HG03175 (cell line): ENCODE measurements around the gene GSTK1.
"Not testable (repeated sequence)": the region's sequence is repeated elsewhere in the genome, so short reads cannot be mapped to it uniquely, and the experiment has no call there.

ENCODE experiments used
- ATAC-seq: cut with Tn5 transposase; IDR thresholded peaks from one replicate; pipeline ENCODE4 v1.9.1; 2021; ENCODE audit warnings: mild to moderate bottlenecking, moderate library complexity; ENCODE audit not compliant: unreplicated experiment

Gene GSTK1

DNA sequence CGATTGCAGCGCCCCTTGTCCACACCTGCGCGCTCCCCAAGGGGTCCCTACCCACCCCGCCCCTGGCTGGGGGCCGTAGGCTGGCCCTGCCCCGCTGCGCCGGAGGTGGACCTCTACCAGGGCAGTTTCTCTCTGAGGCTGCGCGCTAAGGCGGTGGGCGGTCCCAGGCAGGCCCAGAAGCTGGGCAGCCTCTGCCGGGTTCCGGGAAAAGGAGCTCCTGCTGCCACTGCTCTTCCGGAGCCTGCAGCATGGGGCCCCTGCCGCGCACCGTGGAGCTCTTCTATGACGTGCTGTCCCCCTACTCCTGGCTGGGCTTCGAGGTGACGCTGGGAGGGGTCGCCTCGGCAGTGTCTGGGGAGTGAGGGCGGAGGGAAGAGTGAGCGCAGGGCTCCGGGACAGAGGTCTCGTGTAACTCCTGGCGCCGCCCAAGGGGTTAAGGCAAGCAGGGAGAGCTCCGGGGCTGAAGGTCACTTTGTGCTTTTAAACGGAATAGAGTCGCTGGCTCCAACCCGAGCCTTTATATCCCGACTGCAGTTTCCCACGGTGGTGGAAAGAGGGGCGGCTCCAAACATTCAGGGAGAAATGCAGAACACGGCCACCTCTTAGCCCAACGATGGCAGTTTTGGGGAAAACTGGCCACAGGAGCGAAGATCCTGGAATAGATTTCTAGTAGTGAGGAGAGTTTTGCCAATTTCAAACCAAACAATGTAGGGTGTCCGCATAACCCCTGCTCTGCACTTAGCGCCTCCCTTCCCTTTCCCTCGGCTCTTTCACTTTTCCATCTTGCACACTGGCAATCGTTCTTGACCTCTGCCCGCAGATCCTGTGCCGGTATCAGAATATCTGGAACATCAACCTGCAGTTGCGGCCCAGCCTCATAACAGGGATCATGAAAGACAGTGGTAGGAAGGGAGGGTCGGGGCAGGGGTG lies at the start of gene GSTK1:
TSS of gene GSTK1 (plus strand) at position 176 of the 930 bp plus-strand sequence. CDS start at position 249, 73 bp downstream.
- ATAC-seq: peak; percentile 93

DNA sequence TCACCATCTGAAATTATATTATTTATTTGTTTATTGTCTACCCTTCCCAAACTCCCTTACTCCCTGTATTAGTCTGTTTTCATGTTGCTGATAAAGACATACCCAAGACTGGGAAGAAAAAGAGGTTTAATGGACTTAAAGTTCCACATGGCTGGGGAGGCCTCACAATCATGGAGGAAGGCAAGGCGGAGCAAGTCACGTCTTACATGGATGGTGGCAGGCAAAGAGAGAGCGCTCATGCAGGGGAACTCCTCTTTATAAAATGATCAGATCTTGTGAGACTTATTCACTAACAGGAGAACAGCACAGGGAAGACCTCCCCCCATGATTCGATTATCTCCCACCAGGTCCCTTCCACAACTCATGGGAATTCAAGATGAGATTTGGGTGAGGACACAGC lies 49.8 kb upstream of the GSTK1 start:
- not testable (repeated sequence) for ATAC-seq

DNA sequence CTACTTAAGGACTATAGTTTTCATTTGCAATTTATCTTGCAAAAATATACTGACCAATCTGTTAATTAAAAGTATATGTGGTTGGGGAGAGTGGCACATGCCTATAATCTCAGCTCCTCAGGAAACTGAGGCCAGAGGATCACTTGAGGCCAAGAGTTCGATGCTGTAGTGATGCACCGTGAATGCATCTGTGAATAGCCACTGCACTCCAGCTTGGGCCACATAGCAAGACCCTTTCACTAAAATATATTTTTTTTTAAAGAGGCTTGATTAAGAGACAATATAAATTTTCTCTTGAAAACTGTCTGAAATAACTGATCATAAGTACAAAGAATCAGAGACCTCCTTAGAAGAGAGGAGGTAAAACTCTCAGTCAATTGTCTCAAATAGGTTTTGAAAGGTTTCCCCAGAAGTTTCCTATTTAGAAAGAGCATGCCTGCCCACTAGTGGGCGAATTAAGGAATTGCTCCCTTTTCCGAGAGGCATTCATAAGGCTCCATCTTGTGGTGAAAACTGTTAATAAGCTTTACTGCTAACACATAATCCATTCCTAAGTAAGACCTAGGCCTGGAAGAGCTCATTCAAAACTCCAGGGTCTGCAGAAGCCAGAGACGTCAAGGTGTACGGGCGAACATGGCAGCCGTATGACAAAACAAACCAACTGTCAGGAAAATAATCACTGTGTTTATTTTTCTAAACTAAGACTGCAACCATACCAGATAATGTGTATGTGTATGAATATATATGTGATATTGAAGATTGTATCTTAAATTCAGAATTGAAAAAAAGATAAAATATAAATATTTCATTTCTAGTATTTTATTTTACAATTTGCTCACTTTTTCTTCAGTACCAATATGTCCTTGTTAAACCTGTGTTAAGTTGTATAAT lies 48.2 kb upstream of the GSTK1 start:
- ATAC-seq: peak; percentile 87

DNA sequence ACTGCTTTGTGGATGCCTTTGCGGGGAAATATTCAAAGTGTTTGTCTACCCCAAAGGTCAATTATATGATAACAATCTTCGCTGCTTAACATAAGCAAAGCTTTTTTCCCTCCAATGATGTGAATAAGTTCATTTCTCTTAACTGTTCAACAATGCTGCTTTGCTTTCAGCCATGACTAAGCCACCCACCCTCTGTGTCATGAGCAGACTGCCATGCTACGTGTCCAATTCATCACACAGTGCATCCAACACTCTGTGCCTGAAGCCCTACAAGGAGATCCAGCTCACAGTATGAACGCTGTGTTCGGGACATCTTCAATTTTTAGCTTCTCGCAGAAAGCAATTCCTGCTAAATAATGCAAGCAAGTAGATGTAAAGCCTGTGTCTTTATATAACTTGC lies 47.1 kb upstream of the GSTK1 start:
- ATAC-seq: no peak

DNA sequence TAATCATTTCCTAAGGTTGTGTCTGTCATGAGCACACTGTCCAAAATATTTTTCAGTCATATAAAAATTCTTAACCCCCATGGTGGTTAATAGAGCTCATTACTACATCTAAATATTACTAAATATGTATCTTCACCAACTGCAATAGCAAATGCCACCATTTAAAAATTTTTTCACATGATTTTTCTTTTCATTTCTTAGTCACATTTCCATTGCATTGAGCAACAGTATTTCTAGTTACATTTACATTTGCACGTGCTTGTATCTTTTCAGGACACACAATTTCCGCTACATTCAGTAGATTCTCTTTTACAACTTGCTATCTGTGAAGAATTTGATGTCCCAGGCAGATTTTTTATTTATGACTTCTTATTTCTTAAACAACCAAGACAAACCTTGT lies 46.6 kb upstream of the GSTK1 start:
- no peak for ATAC-seq

DNA sequence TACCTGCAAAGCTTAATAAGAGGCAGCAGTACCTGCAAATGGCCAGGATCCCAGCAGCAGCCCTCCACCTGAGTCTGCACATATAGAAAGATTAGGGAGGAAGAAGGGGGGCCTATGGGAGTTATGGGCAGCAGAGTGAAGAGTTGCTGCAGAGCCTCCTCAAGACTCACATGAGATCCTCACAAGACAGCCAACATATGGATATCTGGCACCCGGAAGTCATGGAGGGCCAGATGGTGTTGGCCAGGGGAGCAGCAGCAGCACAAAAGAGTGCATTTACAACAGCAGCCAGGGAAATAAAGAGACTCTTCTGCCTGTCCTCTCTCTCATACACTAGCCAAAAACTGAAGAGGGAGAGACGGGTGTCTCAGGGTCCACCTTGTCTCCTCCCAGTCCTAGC lies 45.4 kb upstream of the GSTK1 start:
- no peak for ATAC-seq

DNA sequence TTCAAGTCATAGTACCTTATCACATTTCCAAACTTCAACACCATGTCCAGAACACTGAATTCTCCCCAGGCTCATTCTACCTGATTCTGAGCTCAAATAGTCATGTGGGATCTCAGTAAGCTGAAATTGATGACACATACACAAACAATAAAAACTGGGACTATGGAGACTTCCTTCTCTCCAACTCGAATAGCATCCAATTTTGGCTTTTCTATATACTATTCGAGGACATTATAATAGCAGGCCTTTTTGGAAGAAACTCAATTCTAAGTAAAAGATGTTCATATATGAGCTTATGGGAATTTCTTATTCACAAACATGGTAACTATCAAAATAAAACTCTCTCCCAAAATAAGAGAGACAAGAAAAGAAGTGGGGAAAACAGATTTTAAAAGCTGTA lies 42.0 kb upstream of the GSTK1 start:
- ATAC-seq: no peak

DNA sequence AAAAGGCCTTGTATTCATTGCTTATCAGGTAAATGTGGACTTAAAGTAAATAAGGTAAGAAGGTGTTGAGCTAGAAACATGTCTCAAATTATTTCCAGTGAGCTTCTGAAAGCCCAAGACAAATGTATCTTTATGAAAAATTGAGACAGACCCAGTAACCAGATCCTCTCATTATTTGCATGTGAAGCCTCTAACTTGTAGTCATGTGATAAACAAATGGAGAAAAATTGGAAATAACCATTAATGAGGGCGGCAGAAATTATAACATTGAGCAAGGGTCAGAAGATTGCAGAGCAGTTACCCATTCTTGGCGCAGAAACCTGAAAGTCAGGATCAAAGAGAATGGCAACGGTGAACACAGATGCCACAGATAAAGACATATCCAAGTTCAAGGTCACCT lies 41.5 kb upstream of the GSTK1 start, which contains the start of gene TAS2R40:
TSS of gene TAS2R40 (plus strand) at position 301 of the 400 bp plus-strand sequence. CDS start at position 343, 42 bp downstream.
- no peak for ATAC-seq

DNA sequence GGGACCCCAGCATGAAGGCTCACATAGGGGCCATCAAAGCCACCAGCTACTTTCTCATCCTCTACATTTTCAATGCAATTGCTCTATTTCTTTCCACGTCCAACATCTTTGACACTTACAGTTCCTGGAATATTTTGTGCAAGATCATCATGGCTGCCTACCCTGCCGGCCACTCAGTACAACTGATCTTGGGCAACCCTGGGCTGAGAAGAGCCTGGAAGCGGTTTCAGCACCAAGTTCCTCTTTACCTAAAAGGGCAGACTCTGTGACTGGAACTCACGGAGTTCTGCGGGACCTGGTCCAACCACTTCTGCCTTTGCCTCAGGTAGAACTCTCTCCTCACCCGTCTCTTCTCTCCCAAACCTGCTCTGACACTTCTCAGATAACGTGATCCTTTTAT lies 40.5 kb upstream of the GSTK1 start:
- no peak for ATAC-seq

DNA sequence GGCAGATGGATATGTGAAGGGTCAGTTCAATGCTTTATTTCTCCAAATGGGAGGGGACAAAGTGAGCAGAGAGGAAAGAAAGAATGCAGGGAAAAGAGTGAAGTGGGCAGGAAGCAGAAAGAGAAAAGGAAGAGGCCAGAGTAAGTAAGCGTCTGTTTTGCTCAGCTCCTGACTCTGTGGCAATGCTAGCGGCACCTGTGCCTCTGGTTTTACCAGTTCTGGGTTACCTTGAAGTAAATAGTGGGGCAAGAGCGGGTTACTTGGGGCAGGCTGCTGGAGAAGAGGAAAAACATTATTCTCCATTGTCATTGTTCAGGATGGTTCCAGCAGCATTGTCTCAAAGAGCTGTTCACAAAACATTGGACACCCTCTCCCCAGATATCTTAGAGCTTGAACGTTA lies 39.5 kb upstream of the GSTK1 start:
- no peak for ATAC-seq

DNA sequence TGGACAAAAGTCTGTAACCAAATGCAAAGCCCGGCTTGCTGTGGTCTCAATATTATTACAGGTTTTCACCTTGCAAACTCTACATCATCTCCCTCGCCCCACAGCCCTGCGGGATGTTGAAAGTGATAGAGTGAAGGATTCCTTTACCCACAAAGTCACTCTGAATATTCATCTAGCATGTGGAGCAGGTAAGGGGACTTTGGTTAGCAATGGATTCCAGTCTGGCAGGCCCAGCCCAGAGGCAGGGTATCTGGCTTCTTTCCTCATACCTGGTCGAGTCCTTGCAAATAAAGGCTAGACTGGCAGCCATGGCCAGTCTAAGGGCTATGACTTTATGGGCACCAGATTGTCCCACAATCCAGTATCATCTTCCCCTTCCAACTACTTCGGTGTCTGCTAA lies 38.2 kb upstream of the GSTK1 start:
- ATAC-seq: no peak

DNA sequence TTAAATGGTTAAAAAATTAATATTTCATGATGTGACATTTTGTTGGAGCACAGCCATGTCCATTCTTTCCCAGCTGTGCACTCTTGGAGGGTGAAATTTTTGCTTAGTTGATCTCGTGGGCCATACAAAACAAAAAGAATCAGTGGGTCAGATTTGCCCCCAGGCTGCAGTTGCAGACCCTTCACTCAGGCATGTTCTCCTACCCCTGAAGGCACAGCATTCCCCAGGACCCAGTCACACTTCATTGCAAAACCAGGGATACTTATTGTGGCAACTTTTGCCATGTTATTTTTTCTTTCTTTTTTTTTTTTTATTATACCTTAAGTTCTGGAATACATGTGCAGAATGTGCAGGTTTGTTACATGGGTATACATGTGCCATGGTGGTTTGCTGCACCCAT lies 35.4 kb upstream of the GSTK1 start:
- ATAC-seq: no peak

DNA sequence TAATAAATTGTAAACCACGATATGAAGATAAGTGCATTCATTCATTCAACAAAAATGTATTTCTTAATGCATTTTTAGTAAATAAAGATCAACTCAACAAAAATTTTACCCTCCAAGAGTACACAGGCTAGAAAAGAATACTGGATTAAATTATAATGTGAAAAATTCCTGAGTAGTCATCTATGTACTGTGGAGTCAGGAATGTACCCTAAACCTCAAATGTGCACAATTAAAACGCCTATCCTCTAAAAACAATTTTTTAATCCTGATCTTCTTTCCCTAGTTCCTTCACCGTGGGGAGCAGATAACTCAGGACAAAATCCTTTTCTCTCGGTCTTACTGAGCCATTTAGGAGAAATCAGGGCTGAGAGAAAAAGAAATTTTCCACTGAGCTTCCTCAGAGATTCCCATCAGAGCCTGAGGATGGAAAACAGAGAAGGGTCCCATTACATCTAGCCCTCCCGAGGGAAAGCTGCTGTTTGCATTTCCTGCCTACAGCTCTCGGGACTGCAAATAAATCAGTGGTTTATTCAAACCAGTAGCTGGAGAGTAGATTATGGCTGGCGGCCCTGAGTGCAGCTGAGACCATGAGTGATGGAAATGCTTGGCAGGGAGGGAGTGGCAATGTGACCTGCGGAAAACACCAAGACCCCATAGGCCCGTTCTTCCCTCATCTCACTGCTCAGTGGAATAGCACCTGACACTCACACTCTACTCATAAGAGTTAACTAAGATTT lies 34.0 kb upstream of the GSTK1 start:
- ATAC-seq: no peak

DNA sequence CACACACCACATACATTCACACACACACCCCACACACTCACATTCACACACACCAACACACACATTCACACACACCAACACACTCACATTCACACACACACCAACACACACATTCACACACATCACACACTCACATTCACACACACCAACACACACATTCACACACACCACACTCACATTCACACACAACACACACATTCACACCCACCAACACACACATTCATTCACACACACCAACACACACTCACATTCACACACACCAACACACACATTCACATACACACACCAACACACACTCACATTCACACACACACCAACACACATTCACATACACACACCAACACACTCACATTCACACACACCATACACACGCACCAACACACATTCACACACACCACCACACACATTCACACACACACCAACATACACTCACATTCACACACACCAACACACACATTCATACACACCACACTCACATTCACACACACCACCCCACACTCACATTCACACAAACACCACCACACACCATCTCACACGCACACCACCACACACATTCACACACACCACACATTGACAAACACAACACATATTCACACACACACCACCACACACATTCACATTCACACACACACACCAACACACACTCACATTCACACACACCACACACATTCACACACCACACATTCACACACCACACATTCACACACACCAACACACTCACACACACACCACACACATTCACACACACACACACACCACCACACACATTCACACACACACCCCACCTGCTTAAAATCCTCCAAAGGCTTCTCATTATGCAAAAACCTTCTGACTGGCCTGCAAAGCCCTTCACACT lies 32.4 kb upstream of the GSTK1 start:
- ATAC-seq: no peak

DNA sequence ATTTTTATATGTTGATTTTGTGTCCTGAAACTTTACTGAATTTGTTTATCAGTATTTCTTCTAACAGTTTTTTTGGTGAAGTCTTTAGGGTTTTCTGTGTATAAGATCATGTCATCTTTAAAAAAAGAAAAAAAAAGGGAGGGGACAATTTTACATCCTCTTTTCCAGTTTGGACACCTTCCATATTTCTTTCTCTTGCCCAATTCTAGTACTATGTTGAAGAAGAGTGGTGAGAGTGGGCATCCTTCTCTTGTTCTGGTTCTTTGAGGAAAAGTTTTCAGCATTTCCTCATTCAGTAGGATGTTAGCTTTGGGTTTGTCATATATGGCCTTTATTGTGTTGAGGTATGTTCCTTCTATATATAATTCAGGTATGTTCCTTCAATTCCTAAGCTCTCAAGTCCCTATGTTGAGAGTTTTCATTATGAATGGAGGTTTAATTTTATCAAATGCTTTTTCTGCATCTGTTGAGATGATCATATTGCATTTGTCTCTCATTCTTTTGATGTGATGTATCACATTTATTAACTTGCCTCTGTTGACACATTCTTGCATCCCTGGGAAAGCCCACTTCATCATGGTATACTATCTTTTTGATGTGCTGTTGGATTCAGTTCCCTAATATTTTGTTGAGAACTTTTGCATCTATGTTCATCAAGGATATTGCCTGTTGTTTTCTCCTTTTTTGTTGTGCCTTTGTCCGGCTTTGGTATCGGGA lies 29.3 kb upstream of the GSTK1 start:
- ATAC-seq: no peak

DNA sequence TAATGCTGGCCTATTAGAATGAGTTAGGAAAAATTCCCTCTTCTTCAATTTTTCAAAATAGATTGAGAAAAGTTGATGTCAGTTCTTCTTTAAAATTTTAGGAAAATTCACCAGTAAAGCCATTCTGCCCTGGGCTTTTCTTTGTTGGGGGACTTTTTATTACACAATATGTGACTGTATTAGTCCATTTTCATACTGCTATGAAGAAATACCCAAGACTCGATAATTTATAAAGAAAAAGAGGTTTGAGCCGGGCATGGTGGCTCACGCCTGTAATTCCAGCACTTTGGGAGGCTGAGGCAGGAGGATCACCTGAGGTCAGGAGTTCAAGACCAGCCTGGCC lies 28.7 kb upstream of the GSTK1 start:
- no peak for ATAC-seq

DNA sequence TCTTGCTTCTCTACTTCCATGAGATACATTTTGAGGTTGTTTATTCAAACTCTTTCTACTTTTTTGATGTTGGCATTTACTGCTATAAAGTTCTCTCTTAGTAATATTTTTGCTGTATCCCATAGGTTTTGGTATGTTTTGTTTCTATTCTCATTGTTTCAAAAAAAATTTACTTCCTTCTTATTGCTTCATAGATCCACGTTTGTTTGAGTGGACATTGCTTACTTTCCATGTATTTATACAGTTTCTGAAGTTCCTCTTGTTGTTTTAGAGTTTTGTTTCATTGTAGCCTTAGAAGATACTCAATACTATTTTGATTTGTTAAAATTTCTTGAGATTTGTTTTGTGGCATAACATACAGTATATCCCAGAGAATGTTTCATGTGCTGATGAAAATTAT lies 27.7 kb upstream of the GSTK1 start:
- no peak for ATAC-seq

DNA sequence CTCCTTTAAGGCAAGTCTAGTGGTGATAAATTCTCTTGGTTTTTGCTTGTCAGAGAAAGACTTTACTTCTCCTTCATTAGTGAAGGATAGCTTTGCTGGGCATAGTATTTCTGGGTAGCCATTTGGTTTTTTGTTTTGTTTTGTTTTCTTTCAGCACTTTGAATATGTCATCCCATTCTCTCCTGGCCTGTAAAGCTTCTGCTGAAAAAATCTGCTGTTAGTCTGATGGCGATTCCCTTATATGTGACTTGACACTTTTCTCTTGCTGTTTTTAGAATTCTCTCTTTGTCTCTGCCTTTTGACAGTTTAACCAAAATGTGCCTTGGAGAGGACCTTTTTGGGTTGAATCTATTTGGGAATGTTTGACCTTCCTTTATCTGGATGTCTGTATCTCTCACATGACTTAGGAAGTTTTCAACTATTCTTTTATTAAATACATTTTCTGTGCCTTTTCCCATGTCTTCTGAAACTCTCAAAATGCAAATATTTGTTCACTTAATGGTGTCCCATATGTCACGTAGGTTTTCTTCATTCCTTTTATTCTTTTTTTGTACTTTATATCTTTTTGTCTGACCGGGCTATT lies 26.7 kb upstream of the GSTK1 start:
- no peak for ATAC-seq

DNA sequence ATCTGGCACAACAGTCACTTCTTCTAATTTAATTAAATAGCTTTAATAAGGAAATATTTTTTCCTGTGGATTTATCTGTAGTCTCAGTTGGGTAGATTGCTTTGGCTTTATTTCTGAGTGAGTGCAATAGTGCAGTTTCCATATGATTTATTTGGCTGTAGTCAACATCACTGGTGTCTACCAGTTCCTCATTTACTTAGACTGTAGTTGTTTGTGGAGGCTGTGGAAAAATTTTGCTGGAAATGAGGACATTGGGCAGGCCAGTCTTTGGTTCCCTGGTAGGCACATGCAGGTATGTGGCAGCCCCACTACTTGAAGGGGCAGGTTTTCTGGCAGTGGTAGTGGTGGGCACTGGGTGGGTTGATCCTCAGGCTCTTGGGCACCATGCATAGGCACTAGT lies 25.9 kb upstream of the GSTK1 start:
- no peak for ATAC-seq
